ENCODE data around the gene SNX20. TPM values are rescaled to one million over a fixed set of nuclear protein-coding genes. Genes with fewer than 3 reads are reported as not detected.

Gene SNX20
- total RNA-seq, 1 donor from 2014 or later, result not detected

GRCh38 chr16:50645563-50646220 is 35.4 kb downstream of the SNX20 start:
- Histone ChIP-seq H3K36me3 (ENCODE audit: control insufficient read depth, insufficient read depth, low read length) (no peaks in the 10 kb centered on the region), H3K27me3 (ENCODE audit: control insufficient read depth, insufficient read depth, low read length) (peaks cover 3% of the 10 kb centered on the region), H3K4me3 (ENCODE audit: low read depth, low read length) (no peak overlapping the region)
- no peak for TF ChIP-seq CTCF (IDR thresholded peaks at IDR 0.05; ENCODE audit: insufficient read depth, low read length, poor library complexity, severe bottlenecking)
- no peak for DNase-seq (ENCODE audit: low read depth)

- no peaks in the 10 kb centered on the region for H3K36me3 ChIP-seq (ENCODE audit: control insufficient read depth, insufficient read depth, low read length)
- peaks cover 3% of the 10 kb centered on the region for H3K27me3 ChIP-seq (ENCODE audit: control insufficient read depth, insufficient read depth, low read length)
- DNase-seq (ENCODE audit: low read depth), result no peak
- no peak overlapping the region for H3K4me3 ChIP-seq (ENCODE audit: low read depth, low read length)
- peak; percentile 52 for TF ChIP-seq CTCF (IDR thresholded peaks at IDR 0.05; ENCODE audit: insufficient read depth, low read length, poor library complexity, severe bottlenecking)
These were observed 36.4 kb downstream of the SNX20 start for GRCh38 chr16:50644729-50645128.

DNA sequence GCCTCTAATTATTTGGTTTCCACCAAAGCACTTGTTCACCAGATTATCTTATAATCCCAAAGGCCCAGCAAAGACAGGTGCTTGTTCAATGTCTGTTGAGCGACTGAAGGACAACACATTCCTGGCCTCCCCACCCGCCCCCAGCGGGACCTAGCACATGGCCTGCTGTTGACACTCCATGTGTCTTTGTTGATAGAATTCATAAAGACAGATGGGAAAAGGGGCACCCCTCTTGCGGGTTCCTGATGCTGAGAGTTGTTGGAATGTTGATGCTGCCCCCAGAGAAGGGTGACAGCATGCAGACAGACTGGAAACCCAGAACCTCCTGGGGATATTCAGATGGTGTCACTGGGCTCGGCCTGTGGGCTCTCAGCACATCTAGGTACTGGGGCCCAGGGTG is 36.9 kb downstream of the SNX20 start:
- Histone ChIP-seq H3K27me3 (ENCODE audit: control insufficient read depth, insufficient read depth, low read length) (peaks cover 3% of the 10 kb centered on the region), H3K36me3 (ENCODE audit: control insufficient read depth, insufficient read depth, low read length) (no peaks in the 10 kb centered on the region), H3K4me3 (ENCODE audit: low read depth, low read length) (no peak overlapping the region)
- DNase-seq (ENCODE audit: low read depth), result no peak
- TF ChIP-seq CTCF (IDR thresholded peaks at IDR 0.05; ENCODE audit: insufficient read depth, low read length, poor library complexity, severe bottlenecking), result no peak

DNA sequence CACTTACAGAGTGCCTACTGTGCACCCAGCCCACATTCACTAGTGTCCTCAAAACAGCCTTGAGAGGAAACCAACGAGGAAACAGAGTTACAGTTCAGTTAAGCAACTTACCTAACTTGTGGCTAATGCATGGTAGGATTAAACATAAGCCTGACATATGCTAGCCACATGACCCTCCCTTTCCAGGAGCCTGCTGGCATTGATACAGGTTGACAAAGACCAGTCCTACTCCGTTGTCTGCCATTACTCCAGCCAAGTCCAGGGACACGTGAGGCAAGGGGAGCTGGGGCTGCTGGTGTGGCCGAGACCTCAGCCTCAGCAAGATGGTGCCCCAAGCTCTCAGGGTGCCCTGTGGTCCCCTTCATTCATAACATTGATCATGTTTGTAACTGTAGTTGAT is 37.9 kb downstream of the SNX20 start:
- no peaks in the 10 kb centered on the region for H3K36me3 ChIP-seq (ENCODE audit: control insufficient read depth, insufficient read depth, low read length)
- no peak overlapping the region for H3K4me3 ChIP-seq (ENCODE audit: low read depth, low read length)
- no peak for TF ChIP-seq CTCF (IDR thresholded peaks at IDR 0.05; ENCODE audit: insufficient read depth, low read length, poor library complexity, severe bottlenecking)
- peaks cover 3% of the 10 kb centered on the region for H3K27me3 ChIP-seq (ENCODE audit: control insufficient read depth, insufficient read depth, low read length)
- no peak for DNase-seq (ENCODE audit: low read depth)

DNA sequence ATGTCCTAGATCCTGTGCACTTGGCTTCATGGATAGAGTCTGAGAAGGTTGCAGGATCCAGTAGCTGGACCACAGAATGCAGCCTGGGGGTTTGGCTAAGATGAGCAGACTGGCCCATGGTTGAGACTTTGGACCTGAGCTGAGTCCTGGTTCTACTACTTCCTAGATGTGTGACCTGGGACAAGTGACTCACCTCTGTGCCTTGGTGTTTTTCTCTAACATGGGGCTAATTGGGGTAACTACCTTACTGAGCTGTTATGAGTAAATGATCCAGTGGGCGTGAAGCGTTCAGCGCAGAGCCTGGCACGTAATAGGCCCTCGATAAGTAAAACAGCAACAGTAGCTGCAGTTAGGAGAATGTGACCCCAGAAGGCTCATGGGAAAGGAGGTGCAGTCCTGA is 38.8 kb downstream of the SNX20 start:
- no peak for TF ChIP-seq CTCF (IDR thresholded peaks at IDR 0.05; ENCODE audit: insufficient read depth, low read length, poor library complexity, severe bottlenecking)
- no peak overlapping the region for H3K4me3 ChIP-seq (ENCODE audit: low read depth, low read length)
- no peaks in the 10 kb centered on the region for H3K36me3 ChIP-seq (ENCODE audit: control insufficient read depth, insufficient read depth, low read length)
- DNase-seq (ENCODE audit: low read depth), result no peak
- peaks cover 5% of the 10 kb centered on the region for H3K27me3 ChIP-seq (ENCODE audit: control insufficient read depth, insufficient read depth, low read length)

GRCh38 chr16:50641818-50642187 is 39.3 kb downstream of the SNX20 start:
- H3K36me3 ChIP-seq (ENCODE audit: control insufficient read depth, insufficient read depth, low read length), result no peaks in the 10 kb centered on the region
- TF ChIP-seq CTCF (IDR thresholded peaks at IDR 0.05; ENCODE audit: insufficient read depth, low read length, poor library complexity, severe bottlenecking), result no peak

More at GRCh38 chr16:50641818-50642187, 39.3 kb downstream of the SNX20 start:
- peaks cover 5% of the 10 kb centered on the region for H3K27me3 ChIP-seq (ENCODE audit: control insufficient read depth, insufficient read depth, low read length)
- DNase-seq (ENCODE audit: low read depth), result no peak
- H3K4me3 ChIP-seq (ENCODE audit: low read depth, low read length), result no peak overlapping the region
